Thoracic aorta (tissue), 2 donors: ENCODE results near the gene BCL2L13. TPM values are rescaled to one million over a fixed set of nuclear protein-coding genes. Genes with fewer than 3 reads are reported as not detected.

Source experiments
- ATAC-seq: fragments of 150-250 bp; one replicate; pipeline ENCODE4 v1.8.0; 2017; ENCODE audit warnings: low read depth; ENCODE audit not compliant: insufficient number of reproducible peaks, low FRiP score
- DNase-seq: peaks from one replicate; pipeline ENCODE4 v3.0.0-alpha.2; 2020; ENCODE audit warnings: low spot score
- H3K27ac ChIP-seq, 2 donors: fragments of 200-600 bp; sonication (generic); 1 replicate in 1 of 2; 2 replicates in 1 of 2; pipeline ENCODE4 v1.5.1; 2016; ENCODE audit warnings: mild to moderate bottlenecking in 2 of 2, moderate library complexity in 2 of 2
- H3K27me3 ChIP-seq: fragments of 200-600 bp; sonication (generic); replicated peaks from 2 replicates; pipeline ENCODE4 v1.6.0; 2016; ENCODE audit warnings: mild to moderate bottlenecking; ENCODE audit not compliant: insufficient read depth
- H3K36me3 ChIP-seq: fragments of 200-600 bp; sonication (generic); one replicate; pipeline ENCODE4 v1.5.1; 2016
- H3K4me1 ChIP-seq, 2 donors: fragments of 200-600 bp; sonication (generic); 1 replicate in 1 of 2; 2 replicates in 1 of 2; pipeline versions ENCODE4 v1.5.1 to v1.6.0; 2016; ENCODE audit warnings: low read depth in 2 of 2, mild to moderate bottlenecking in 1 of 2; ENCODE audit not compliant: control insufficient read depth in 1 of 2
- H3K4me3 ChIP-seq: fragments of 200-600 bp; sonication (generic); 2 replicates; pipeline ENCODE4 v1.5.1; 2016; ENCODE audit warnings: mild to moderate bottlenecking
- H3K9me3 ChIP-seq: fragments of 200-600 bp; sonication (generic); 2 replicates; pipeline ENCODE4 v1.5.1; 2016
- CTCF ChIP-seq: fragments of 200-600 bp; sonication (generic); IDR thresholded peaks from one replicate; pipeline ENCODE4 v1.5.1; 2019; ENCODE audit warnings: antibody characterized with exemption
- total RNA-seq, 2 donors: library from RNA; depleted of rRNA; stranded (reverse); fragments of >200 nt; gene quantifications; one replicate each; pipeline versions ENCODE4 v1.1.0 to v1.2.3, GENCODE V29; 2016

Gene BCL2L13
- total RNA-seq, 2 donors from 2014 or later: 38.0 to 43.4 TPM

GRCh38 chr22:17726006-17726927, 87.7 kb downstream of the BCL2L13 start:
- H3K27ac ChIP-seq: peak overlapping the region; percentile 38 to 74
- no peak for DNase-seq

GRCh38 chr22:17726928-17727897, 88.7 kb downstream of the BCL2L13 start:
- ATAC-seq (no peak), DNase-seq (no peak)
- Histone ChIP-seq H3K4me3 (no peak overlapping the region), H3K27ac (peak overlapping the region; percentile 35 to 74), H3K4me1 (peaks cover 17 to 35% of the 10 kb centered on the region in 2 donors), H3K27me3 (no peaks in the 10 kb centered on the region), H3K36me3 (peaks cover 22% of the 10 kb centered on the region), H3K9me3 (no peaks in the 10 kb centered on the region)
- no peak for TF ChIP-seq CTCF

More at GRCh38 chr22:17726006-17726927, 87.7 kb downstream of the BCL2L13 start:
- H3K27me3 ChIP-seq: no peaks in the 10 kb centered on the region
- H3K4me3 ChIP-seq: no peak overlapping the region
- TF ChIP-seq CTCF: no peak
- no peak for ATAC-seq
- peaks cover 17 to 35% of the 10 kb centered on the region in 2 donors for H3K4me1 ChIP-seq
- peaks cover 16% of the 10 kb centered on the region for H3K36me3 ChIP-seq
- H3K9me3 ChIP-seq: no peaks in the 10 kb centered on the region

GRCh38 chr22:17728786-17729185, 90.2 kb downstream of the BCL2L13 start:
- no peak for ATAC-seq
- no peak for DNase-seq
- Histone ChIP-seq H3K27me3 (no peaks in the 10 kb centered on the region), H3K4me3 (no peak overlapping the region), H3K4me1 (peaks cover 17 to 35% of the 10 kb centered on the region in 2 donors), H3K9me3 (no peaks in the 10 kb centered on the region), H3K36me3 (peaks cover 35% of the 10 kb centered on the region), H3K27ac (no peak overlapping the region)
- no peak for TF ChIP-seq CTCF

- no peak overlapping the region for H3K4me3 ChIP-seq
- H3K27me3 ChIP-seq: no peaks in the 10 kb centered on the region
- H3K4me1 ChIP-seq: peaks cover 16 to 29% of the 10 kb centered on the region in 2 donors
- ATAC-seq: no peak
- H3K27ac ChIP-seq: no peak overlapping the region
- H3K9me3 ChIP-seq: no peaks in the 10 kb centered on the region
- H3K36me3 ChIP-seq: peaks cover 36% of the 10 kb centered on the region
- DNase-seq: no peak
- TF ChIP-seq CTCF: no peak
Measured at GRCh38 chr22:17729561-17729960, 91.0 kb downstream of the BCL2L13 start.
